ENCODE measurements around the gene USH1C.

USH1C gene

GRCh38 chr11:17579451-17579850 is 35.2 kb upstream of the USH1C start:
- no peaks in the 10 kb centered on the region for H3K36me3 ChIP-seq (ENCODE audit: control insufficient read depth in 2 of 2, insufficient read depth in 1 of 2, low read length in 2 of 2)
- H3K4me3 ChIP-seq (ENCODE audit: low read depth, low read length), result no peak overlapping the region
- H3K27ac ChIP-seq (ENCODE audit: extremely low read depth, low read depth, low read length), result no peak overlapping the region
- H3K4me1 ChIP-seq (ENCODE audit: control insufficient read depth, insufficient read depth, low read length), result no peaks in the 10 kb centered on the region
- TF ChIP-seq, protein P1, sequence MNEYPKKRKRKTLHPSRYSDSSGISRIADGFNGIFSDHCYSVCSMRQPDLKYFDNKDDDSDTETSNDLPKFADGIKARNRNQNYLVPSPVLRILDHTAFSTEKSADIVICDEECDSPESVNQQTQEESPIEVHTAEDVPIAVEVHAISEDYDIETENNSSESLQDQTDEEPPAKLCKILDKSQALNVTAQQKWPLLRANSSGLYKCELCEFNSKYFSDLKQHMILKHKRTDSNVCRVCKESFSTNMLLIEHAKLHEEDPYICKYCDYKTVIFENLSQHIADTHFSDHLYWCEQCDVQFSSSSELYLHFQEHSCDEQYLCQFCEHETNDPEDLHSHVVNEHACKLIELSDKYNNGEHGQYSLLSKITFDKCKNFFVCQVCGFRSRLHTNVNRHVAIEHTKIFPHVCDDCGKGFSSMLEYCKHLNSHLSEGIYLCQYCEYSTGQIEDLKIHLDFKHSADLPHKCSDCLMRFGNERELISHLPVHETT (tag by site-specific recombination; IDR thresholded peaks at IDR 0.05), result no peak
- TF ChIP-seq ZBTB1 (tag by site-specific recombination; IDR thresholded peaks at IDR 0.05) (no peak), ZNF580 (tag by site-specific recombination; IDR thresholded peaks at IDR 0.05) (no peak)
- H3K9me3 ChIP-seq (ENCODE audit: control insufficient read depth, insufficient read depth, low read depth, low read length), result no peaks in the 10 kb centered on the region
- ChIA-PET POLR2A (no interaction called here), CTCF (interaction anchor here (0.8 to 1.1 kb wide), 2 partner anchors 51 to 150 kb away, joined by 3 to 4 read pairs; no protein-coding TSS in a partner anchor)

DNA sequence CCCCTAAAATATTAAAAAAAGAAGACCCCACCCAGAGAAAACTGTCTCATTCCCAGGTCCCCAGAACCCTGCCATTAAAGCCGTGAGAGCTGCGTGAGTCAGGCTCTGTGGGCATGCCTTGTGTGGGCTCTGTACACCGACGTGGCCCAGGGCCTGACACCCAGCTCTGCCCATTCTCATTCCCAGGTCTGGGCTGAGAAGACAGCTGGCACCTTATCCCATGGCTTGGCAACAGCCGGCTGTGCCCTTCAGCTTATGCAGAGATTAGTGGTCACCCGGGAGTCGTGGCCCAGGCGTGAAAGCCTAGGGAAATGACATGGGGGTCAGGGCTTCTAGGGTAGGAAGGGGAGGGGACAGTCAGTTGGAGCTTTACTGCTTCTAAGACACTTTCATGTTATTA is 34.7 kb upstream of the USH1C start:
- no peak overlapping the region for H3K4me3 ChIP-seq (ENCODE audit: low read depth, low read length)
- no peak overlapping the region for H3K27ac ChIP-seq (ENCODE audit: extremely low read depth, low read depth, low read length)
- no peaks in the 10 kb centered on the region for H3K4me1 ChIP-seq (ENCODE audit: control insufficient read depth, insufficient read depth, low read length)
- H3K36me3 ChIP-seq (ENCODE audit: control insufficient read depth in 2 of 2, insufficient read depth in 1 of 2, low read length in 2 of 2), result no peaks in the 10 kb centered on the region
- TF ChIP-seq PRDM2 (tag by site-specific recombination; IDR thresholded peaks at IDR 0.05; ENCODE audit: borderline replicate concordance) (no peak), ZNF223 (tag by site-specific recombination; IDR thresholded peaks at IDR 0.05) (no peak), ZNF792 (tag by site-specific recombination; IDR thresholded peaks at IDR 0.05) (no peak), ZNF404 (tag by site-specific recombination; IDR thresholded peaks at IDR 0.05) (no peak), IKZF3 (tag by site-specific recombination; IDR thresholded peaks at IDR 0.05) (no peak), ZNF548 (tag by site-specific recombination; IDR thresholded peaks at IDR 0.05) (no peak), ZNF777 (tag by site-specific recombination; IDR thresholded peaks at IDR 0.05; ENCODE audit: borderline replicate concordance) (no peak), ZNF596 (tag by site-specific recombination; IDR thresholded peaks at IDR 0.05) (no peak), PBX3 (CRISPR knock-in tag; IDR thresholded peaks at IDR 0.05) (no peak), ZNF658 (tag by site-specific recombination; IDR thresholded peaks at IDR 0.05) (no peak), ZNF394 (tag by site-specific recombination; IDR thresholded peaks at IDR 0.05; ENCODE audit: borderline replicate concordance) (no peak), TSHZ1 (tag by site-specific recombination; IDR thresholded peaks at IDR 0.05; ENCODE audit: borderline replicate concordance) (no peak), KLF16 (tag by site-specific recombination; IDR thresholded peaks at IDR 0.05) (no peak), GLI4 (tag by site-specific recombination; IDR thresholded peaks at IDR 0.05) (no peak), SCRT2 (tag by site-specific recombination; IDR thresholded peaks at IDR 0.05) (no peak), ZNF521 (tag by site-specific recombination; IDR thresholded peaks at IDR 0.05) (no peak), ZNF48 (tag by site-specific recombination; IDR thresholded peaks at IDR 0.05) (no peak), ZNF391 (tag by site-specific recombination; IDR thresholded peaks at IDR 0.05; ENCODE audit: borderline replicate concordance, low read depth) (no peak)
- no peaks in the 10 kb centered on the region for H3K9me3 ChIP-seq (ENCODE audit: control insufficient read depth, insufficient read depth, low read depth, low read length)
- ChIA-PET POLR2A (no interaction called here), CTCF (interaction anchor here (0.8 to 1.1 kb wide), 2 partner anchors 51 to 150 kb away, joined by 3 to 4 read pairs; no protein-coding TSS in a partner anchor)
